Posterior cingulate gyrus (tissue), 11 donors: ENCODE data around the gene GNB2.
A peak's percentile ranks its signal among the peaks of the same experiment; 100 is the strongest.
"Not testable (repeated sequence)": the region's sequence is repeated elsewhere in the genome, so short reads cannot be mapped to it uniquely, and the experiment has no call there.

Source experiments
- DNase-seq, 10 donors: peaks; one replicate each; pipeline versions ENCODE4 v3.0.0 to v3.0.0-alpha.2; 2020 to 2021; ENCODE audit warnings: mixed read lengths in 3 of 10
- intact Hi-C: fragments of 100-400 bp; cut with DNase I; formaldehyde crosslinking; loops from one replicate; pipeline ENCODE4 v1.15.1; 2023

Gene GNB2

DNA sequence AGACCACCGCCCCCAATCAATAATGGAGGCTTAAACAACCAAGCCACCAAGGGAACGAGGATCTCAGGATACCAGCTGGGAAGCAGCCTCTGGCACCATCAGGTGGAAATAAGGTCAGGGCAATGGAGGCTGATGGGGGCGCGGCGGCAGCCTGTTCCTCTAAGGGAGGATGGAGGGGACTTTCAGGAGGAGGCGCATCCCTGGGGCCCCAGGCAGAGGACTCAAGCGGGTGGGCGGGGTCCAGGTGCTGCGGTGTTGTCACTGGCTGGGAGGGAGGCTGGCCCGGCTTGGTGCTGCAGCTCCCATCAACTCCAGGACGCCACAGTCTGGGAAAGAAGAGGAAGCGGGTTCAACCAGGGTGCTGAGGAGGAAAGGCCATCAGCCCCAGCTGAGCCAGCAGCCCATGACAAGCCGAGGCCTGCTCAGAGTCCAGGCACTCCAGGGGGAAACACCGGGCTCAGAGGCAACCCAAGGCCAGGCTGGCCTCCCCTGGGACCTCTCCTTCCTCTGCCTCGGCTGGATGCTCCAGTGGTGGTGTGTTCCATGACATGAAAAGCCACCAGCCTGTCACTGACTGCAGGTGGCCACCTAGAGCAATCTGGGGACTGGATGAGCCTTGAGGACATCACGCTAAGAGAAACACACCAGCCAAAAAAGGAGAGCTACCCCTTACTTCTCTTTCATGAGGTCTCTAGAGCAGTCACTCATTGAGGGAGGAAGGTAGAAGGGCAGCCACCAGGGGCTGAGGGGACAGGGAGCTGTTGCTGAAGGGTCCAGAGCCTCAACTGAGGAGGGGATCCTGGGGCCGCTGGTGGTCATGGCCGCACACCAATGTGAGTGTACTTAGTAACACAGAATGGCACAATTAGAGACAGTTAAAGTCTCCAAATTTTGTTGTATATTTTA lies 15.9 kb downstream of the GNB2 start:
- DNase-seq: peak in 1 of 10 donors; percentile 71
- intact Hi-C loops: loop anchor here (5.0 kb wide), 2 partner anchors 102 to 222 kb away; partner anchors contain the start of genes FBXO24 and LRCH4

DNA sequence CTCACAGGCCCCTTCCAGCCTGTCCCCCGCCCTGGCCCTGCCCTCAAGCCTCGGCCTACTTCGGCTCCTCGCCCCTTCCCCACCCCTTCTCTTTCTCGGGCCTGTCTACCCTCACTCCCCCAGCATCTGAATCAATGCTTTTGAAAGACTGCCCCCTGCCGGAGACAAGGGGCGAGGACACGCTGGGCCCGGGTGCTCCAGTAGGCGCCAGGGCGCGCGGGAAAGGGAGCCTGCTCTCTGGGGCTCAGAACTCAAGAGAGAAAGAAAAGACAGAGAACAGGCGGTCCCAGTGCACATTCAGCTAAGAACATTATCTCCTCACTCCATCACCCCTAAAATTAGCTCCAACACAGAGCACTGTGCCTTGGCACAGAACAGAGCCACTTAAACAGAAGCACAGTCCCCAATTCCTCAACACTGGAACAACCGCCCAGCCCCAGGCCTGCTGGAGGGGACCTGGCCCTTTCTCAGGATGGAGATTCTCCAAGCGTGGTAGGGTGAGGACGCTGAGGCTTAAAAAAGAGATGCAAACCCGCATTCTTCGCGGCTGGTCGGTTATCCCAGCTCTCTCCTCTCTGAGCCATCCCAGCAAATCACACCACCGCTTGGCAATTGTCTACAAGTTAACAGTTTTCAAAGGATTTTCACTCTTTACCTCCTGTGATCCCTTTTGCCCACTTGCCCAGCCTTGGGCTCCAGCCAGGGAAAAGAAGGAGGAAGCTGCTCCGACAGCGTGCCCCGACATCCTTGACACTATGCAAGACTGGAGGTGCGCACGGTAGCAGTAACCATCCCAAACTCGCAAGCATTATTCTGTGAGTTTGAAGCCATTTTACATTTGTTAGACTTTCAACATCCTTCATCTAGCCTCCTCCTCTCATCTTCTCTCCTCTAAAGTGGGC lies 18.4 kb downstream of the GNB2 start:
- DNase-seq: peak; percentile 67 to 97 (median 85)
- intact Hi-C loops: loop anchor here (5.0 kb wide), 2 partner anchors 105 to 225 kb away; partner anchors contain the start of genes FBXO24 and LRCH4

DNA sequence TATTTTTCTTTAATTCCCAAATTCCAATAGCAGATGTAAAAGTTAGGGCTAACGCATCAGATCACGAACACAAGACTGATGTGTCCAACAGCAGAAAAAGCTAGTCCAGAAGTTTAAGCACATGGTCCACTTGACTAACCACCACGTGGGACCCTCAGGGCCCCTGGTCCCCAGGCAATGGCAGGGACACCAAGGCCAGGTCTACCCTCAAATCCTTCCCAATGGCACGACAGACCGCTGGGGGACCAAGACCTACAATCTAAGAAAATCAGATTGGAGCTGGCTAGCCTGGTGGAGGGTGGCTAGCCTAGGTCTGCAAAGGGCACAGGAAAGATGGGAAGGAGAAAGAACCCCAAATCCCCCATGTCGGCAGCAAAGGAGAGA lies 19.0 kb downstream of the GNB2 start:
- DNase-seq: peak in 1 of 10 donors; percentile 43
- intact Hi-C loops: loop anchor here (5.0 kb wide), 2 partner anchors 105 to 225 kb away; partner anchors contain the start of genes FBXO24 and LRCH4

DNA sequence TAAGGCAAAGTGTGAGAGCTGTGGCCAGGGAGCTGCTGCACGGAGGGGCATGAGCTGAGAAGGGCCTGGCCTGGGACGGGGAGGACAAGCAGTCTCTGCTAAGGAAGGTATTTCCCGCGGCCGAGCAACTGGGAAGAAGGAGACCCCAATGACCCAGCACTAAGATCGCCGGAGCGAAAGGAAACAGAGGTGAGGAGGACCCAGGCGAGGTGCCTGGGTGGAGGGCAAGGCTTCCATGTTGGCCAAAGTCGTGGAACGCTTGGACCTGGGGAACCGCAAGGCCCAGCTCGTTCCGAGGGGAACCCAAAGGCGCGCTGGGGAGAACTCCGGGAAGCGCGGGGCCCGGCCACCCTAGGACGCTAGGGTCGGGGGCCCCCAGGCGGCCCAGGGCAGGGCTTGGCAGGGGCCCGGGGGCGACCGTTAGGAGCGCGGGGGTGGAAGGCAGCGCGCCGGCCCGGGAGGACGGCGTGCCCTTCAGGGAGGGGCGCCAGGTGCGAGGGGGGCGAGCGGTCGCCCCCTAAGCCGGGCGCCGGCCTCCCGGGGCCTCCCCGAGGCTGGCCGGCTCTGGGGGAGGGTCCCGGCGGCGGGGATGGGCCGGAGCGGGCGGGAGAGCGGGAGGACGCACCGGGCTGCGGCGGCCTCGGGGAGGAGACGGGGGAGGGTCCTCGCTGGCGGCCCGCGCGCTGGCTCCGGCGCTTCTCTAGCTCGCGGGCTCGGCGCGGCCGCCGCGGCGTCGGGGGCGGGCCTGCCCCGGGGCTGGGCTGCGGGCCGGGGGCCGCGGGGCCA lies 20.0 kb downstream of the GNB2 start:
- intact Hi-C loops: loop anchor here (5.0 kb wide), 2 partner anchors 106 to 226 kb away; partner anchors contain the start of genes FBXO24 and LRCH4
- DNase-seq: peak in 2 of 10 donors; percentile 33 to 78

DNA sequence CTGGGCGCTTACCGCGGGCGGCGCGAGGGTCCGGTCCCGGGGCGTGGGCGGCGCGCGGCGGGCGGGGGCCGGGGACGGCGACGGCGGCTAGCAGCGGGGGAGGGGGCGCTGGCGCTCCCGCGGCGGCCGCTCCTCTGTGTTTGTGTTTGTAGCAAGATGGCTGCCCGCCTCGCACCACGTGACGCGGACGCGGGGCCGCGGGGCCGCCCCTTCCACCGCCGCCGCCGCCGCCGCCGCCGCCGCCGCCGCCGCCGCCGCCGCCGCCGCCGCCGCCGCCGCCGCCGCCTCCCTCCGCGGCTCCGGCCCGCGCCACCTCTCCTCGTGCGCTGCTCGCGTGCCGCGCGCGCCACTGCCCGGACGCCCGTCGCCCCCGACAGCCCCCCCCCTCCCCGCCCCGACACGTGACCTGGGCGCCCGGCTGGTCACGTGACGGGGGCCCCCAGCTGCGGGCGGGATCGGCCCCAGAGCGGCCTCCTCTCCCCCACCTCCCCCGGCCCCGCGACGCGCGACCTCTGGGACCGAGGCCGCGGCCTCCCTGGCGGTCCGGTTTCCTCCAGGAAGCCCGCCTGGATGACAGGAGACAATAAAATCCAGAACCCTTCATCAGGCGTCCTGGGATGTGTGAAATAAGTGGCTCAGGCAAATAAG lies 20.7 kb downstream of the GNB2 start, which contains the start of gene GIGYF1:
Gene GIGYF1, minus strand, starts transcription at position 153 of the 648 bp plus-strand sequence. CDS start 6,012 bp downstream, outside the sequence.
- intact Hi-C loops: loop anchor here (5.0 kb wide), 2 partner anchors 107 to 227 kb away; partner anchors contain the start of genes FBXO24 and LRCH4

DNA sequence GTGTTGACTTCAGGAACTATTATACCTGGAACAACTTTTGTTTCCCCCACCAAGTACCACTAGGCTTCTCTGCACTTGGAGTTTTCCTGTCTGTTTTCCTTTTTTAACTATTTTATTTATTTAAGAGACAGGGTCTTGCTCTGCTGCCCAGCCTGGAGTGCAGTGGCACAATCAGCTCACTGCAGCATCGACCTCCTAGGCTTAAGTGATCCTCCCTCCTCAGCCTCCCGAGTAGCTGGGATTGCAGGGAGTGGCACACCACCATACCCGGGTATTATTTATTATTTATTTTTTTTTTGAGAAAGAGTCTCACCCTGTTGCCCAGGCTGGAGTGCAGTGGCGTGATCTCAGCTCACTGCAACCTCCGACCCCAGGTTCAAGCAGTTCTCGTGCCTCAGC lies 22.6 kb downstream of the GNB2 start:
- DNase-seq: peak in 2 of 10 donors; percentile 18 to 36
- intact Hi-C loops: no loop called here

More for the DNA sequence above, 20.7 kb downstream of the GNB2 start, which contains the start of gene GIGYF1:
- peak; percentile 61 to 95 (median 72) for DNase-seq

DNA sequence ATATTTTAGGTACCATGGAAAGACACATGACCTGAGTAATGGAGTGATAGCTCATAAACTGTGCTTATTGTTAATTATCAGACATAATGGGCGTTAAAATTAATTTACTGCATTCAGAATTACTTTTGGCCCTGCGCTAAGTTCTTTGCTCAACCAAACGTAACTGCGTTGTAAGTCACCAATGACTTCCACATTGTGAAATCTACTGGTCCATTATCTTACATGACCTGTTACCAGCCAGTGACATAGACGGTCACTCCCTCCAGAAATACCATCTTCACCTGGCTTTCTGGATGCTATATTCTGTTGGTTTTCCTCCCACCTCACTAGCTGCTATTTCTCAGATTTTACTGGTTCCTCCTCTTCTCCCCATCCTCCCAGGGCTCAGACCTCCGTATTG lies 25.5 kb downstream of the GNB2 start:
- intact Hi-C loops: no loop called here
- DNase-seq: no peak

DNA sequence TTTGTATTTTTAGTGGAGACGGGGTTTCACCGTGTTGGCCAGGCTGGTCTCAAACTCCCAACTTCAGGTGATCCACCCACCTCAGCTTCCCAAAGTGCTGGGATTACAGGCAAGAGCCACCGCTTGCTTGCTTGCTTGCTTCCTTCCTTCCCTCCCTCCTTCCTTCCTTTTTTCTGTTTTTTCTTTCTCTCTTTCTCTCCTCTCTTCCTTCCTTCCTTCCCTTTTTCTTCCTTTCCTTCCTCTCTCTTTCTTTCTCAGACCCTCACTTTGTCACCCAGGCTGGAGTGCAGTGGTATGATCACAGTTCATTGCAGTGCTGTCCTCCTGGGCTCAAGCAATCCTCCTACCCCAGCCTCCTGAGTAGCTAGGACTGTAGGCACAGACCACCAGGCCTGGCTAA lies 27.5 kb downstream of the GNB2 start:
- DNase-seq: not testable (repeated sequence)

DNA sequence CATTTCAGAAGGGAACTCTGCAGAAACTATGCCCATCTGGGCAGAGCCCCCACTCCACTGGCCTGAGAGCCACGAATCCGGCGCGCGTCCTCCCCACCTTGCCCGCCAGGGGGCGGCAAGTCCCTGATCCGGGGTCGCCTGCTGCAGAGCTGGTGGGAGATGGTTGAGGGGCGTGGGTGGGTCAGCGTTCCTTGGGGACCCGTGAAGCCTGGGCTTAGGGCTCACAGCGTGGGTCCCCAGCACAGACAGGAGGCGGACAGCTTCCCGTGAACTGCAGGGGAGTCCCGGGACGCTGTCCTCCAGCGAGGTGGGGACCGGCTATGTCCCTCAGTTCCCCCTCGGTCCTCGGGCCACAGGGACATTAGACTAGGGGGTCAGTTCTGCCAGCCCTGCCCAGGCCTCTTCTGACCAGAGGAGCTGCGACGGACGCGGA lies 31.8 kb downstream of the GNB2 start:
- DNase-seq: peak; percentile 65 to 97 (median 81)
- intact Hi-C loops: loop anchor here (1.0 to 2.0 kb wide), 2 partner anchors 21 to 147 kb away; partner anchors contain the start of gene SLC12A9

More for the DNA sequence above, 27.5 kb downstream of the GNB2 start:
- intact Hi-C loops: not testable (repeated sequence)

DNA sequence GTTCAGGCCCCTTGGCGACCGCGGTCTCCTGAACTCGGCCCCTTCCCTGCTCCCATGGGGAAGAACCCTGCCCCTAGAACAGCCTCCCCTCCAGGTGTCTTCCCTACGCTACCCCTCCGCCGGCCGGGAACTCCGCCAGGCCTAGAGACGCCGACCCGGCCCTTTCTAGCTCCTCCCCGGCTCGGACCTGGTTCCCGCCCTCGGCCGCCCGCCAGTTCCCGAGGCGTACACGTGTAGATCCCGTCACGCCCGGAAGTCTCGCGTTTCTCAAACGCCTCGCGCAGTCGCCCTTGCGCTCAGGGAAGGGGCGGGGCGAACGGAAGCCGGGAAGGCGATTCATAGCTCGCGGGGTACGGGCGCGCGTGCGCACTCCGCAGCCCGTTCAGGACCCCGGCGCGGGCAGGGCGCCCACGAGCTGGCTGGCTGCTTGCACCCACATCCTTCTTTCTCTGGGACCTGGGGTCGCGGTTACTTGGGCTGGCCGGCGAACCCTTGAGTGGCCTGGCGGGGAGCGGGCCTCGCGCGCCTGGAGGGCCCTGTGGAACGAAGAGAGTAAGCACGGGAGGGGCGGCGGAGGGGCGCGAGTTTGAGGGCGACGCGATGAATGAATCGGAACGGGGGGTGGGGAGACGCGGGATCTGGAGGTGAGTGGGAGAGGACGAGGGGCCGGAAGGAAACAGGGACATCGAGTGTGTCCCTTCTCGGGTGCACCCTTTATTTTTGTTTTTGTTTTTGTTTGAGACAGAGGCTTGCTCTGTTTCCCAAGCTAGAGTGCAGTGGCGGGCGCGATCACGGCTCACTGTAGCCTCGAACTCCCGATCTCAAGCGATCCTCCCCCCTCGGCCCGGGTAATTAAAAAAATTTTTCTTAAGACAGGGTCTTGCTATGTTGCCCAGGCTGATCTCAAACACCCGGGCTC lies 32.5 kb downstream of the GNB2 start, which contains the start of gene POP7:
Gene POP7, plus strand, starts transcription at position 369 of the 919 bp plus-strand sequence. CDS start 710 bp downstream, outside the sequence.
- intact Hi-C loops: loop anchor here (1.0 to 2.0 kb wide), 2 partner anchors 21 to 146 kb away; partner anchors contain the start of gene SLC12A9
- DNase-seq: peak; percentile 92 to 99 (median 96)

DNA sequence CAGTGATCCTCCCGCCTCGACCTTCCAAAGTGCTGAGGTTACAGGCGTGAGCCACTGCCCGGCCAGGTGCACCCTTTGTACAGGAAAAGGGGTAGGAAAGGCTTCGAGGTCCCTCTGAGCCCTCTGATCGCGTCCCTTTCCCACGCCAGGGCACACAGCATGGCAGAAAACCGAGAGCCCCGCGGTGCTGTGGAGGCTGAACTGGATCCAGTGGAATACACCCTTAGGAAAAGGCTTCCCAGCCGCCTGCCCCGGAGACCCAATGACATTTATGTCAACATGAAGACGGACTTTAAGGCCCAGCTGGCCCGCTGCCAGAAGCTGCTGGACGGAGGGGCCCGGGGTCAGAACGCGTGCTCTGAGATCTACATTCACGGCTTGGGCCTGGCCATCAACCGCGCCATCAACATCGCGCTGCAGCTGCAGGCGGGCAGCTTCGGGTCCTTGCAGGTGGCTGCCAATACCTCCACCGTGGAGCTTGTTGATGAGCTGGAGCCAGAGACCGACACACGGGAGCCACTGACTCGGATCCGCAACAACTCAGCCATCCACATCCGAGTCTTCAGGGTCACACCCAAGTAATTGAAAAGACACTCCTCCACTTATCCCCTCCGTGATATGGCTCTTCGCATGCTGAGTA lies 33.3 kb downstream of the GNB2 start:
- intact Hi-C loops: no loop called here
- peak in 1 of 10 donors; percentile 83 for DNase-seq

DNA sequence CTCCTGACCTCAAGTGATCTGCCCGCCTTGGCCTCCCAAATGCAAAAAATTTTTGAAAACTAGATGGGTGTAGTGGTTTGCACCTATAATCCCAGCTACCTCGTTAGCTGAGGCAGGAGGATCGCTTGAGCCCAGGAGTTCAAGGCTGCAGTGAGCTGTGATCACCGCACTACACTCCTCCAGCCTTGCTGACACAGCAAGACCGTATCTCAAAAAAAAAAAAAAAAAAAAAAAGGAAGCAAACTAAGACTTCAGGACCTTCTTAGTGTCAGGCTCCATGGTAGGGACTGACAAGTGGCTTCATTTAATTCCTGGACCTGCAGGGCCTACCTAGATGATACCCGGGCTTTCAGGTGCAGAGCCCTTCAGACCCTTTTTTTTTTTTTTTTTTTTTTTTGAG lies 34.9 kb downstream of the GNB2 start:
- DNase-seq: no peak
- intact Hi-C loops: no loop called here

DNA sequence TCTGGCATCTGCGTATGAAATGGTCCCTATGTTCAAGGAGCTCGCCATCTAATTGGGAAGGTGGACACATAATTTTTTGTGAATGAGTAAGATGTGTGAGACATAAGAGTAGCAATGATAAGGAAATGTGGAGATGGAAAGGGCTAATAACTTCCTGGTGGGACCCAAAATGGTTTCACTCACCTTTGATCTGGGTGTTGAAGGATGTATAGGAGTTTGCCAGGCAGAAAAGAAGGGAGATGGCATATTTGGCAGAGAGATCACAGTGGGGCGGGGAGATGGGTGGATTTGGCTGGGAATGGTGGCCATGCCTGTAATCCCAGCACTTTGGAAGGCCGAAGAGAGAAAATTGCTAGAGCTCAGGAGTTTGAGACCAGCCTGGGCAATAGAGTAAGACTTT lies 36.9 kb downstream of the GNB2 start:
- DNase-seq: no peak
- intact Hi-C loops: no loop called here

DNA sequence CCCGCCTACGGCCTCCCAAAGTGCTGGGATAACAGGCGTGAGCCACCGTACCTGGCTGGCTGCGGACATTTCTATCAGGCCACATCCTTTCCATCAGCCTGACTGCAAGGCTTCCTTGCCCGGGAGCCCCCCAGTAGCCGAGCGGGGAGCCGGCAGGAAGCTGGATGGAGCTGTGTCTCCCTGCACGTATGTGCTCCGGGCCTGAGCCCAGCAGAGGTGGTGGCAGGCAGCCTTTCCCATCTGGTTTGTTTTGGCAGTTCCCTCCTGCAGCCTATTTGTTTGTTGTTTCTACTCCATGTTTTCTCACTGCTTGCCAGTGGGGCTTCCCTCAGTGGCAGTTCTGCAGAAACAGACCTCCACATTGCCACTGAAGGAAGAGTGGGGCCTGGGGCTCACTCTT lies 37.8 kb downstream of the GNB2 start:
- intact Hi-C loops: no loop called here
- DNase-seq: peak in 1 of 10 donors; percentile 83

DNA sequence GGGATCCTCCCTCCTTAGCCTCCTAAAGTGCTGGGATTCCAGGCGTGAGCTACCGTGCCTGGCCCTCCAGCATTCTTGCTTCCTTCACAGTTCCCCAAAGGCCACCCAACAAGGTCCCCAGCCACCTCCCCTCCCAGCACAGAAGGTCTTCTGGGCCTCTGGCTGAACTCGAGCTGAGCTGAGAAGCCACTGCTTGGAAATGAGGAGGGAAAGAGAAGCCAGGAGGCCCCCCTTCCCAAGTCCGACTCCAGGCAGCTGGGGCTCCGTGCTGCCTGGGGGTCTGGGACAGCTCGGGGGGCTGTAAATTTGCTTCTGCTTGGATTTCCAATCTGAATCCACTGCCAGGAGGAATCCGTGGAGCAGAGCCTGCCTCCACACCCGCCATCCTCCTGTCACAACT lies 41.2 kb downstream of the GNB2 start:
- intact Hi-C loops: no loop called here
- DNase-seq: no peak

DNA sequence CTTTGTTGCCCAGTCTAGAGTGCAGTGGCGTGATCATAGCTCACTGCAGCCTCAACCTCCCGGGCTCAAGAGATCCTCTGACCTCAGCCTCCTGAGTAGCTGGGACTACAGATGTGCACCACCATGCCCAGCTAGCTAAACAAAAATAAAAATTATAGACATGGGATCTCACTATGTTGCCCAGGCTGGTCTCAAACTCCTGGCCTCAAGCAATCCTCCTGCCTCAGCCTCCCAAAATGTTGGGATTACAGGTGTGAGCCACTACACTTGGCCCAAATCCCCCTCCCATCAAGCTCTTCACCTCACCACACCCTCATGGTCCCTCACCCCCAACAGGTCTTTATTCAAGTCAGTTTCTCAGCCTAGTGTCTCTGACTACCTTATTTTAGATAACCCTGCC lies 43.5 kb downstream of the GNB2 start:
- DNase-seq, intact Hi-C loops: not testable (repeated sequence)
